Heart left ventricle (tissue), 16 donors: ENCODE results near the gene ADGRD1. TPM values are rescaled to one million over a fixed set of nuclear protein-coding genes. Genes with fewer than 3 reads are reported as not detected.

Experiments
- ATAC-seq, 4 donors: fragments of 200-7000 bp; cut with Tn5 transposase; one replicate each; pipeline ENCODE4 v1.9.1; 2020 to 2022; ENCODE audit warnings: moderate library complexity in 4 of 4, mild to moderate bottlenecking in 3 of 4, moderate number of reproducible peaks in 1 of 4
- DNase-seq, 5 donors: peaks; one replicate each; pipeline ENCODE4 v3.0.0-alpha.2; 2020
- H3K27ac ChIP-seq, 12 donors: fragments of 200-600 bp; sonication (generic) in 4 of 12; one replicate each; pipeline versions ENCODE4 v1.5.0 to v1.8.0; 2016 to 2022; ENCODE audit warnings: mild to moderate bottlenecking in 2 of 12
- H3K27me3 ChIP-seq, 9 donors: fragments of 200-600 bp; sonication (generic) in 2 of 9; one replicate each; pipeline versions ENCODE4 v1.5.1 to v1.8.0; 2016 to 2022; ENCODE audit warnings: mild to moderate bottlenecking in 3 of 9
- H3K36me3 ChIP-seq, 9 donors: fragments of 200-600 bp; sonication (generic) in 2 of 9; one replicate each; pipeline versions ENCODE4 v1.5.0 to v1.8.0; 2018 to 2022; ENCODE audit warnings: mild to moderate bottlenecking in 2 of 9
- H3K4me1 ChIP-seq, 12 donors: fragments of 200-600 bp; sonication (generic) in 4 of 12; one replicate each; pipeline versions ENCODE4 v1.5.0 to v1.8.0; 2016 to 2022; ENCODE audit warnings: mild to moderate bottlenecking in 3 of 12
- H3K4me3 ChIP-seq, 12 donors: fragments of 200-600 bp; sonication (generic) in 4 of 12; one replicate each; pipeline versions ENCODE4 v1.5.0 to v1.8.0; 2017 to 2022; ENCODE audit warnings: mild to moderate bottlenecking in 9 of 12, moderate library complexity in 4 of 12
- H3K9me3 ChIP-seq, 12 donors: fragments of 200-600 bp; sonication (generic) in 4 of 12; one replicate each; pipeline versions ENCODE4 v1.5.0 to v1.8.0; 2016 to 2022; ENCODE audit warnings: mild to moderate bottlenecking in 1 of 12
- POLR2A ChIP-seq, 2 donors: fragments of 450-650 bp; IDR thresholded peaks; one replicate each; pipeline ENCODE4 v1.6.1; 2017; ENCODE audit warnings: antibody characterized with exemption in 2 of 2, mild to moderate bottlenecking in 2 of 2, moderate library complexity in 2 of 2
- WGBS, 4 donors: extraction: QIAGEN DNeasy Blood & Tissue Kit in 2 of 4; methylation state at CpG; one replicate each; pipeline versions ENCODE4 v1.1.5 to v1.1.7; 2013 to 2018; 5-methylcytosine and 5-hydroxymethylcytosine counted together
- intact Hi-C, 10 donors: fragments of 100-400 bp; cut with DNase I; formaldehyde crosslinking; loops; one replicate each; pipeline versions ENCODE4 v1.11.1 to v1.14.2; 2022
- polyA plus RNA-seq, 2 donors: library from polyadenylated mRNA; stranded (reverse); fragments of 200-250 nt; gene quantifications; one replicate each; pipeline ENCODE4 v1.2.3, GENCODE V29; 2013
- total RNA-seq, 9 donors: library from RNA; depleted of rRNA in 2 of 9; stranded (reverse); fragments of >200 nt in 2 of 9; fragmentation: NEBNext Ultra II Directional in 3 of 9; extraction: Animal tissue kit (Norgen Biotek cat#: 25700) in 3 of 9; gene quantifications; one replicate each; pipeline versions ENCODE4 v1.1.0 to v1.2.4, GENCODE V29; 2016 to 2023
- TF ChIP-seq, protein P1 (sequence below), 12 donors: fragments of 200-600 bp; sonication (generic) in 4 of 12; IDR thresholded peaks; one replicate each; pipeline versions ENCODE4 v1.5.0 to v1.8.0; 2018 to 2022; ENCODE audit warnings: antibody characterized with exemption in 12 of 12, mild to moderate bottlenecking in 5 of 12
- donor health status: ischemic (EF 13 %, LVEDD 7.1; RV severe dilation, severe dysfunction).
- donor health status: healthy with polysubstance abuse.
- donor health status: DM: no; HTN: yes; CAD: no.
- donor health status: DM: no; HTN: no; CAD: no.
- donor health status: ischemic (EF 25% LVEDD 6.9; RV normal size, moderate dysfunction).
- donor health status: ischemic (EF 25% LVEDD 5.7; RV mildly dilated, moderate dysfunction).
- donor health status: healthy.
- donor health status: DM: yes; HTN: yes; CAD: no.
- donor health status: ischemic (EF 35%, LVEDD 5.7; RV mildly dilated, moderate dysfunction).
- donor health status: nonischemic (EF 11% LVEDD 7.7; RV severe dilation, severe dysfunction).
- donor health status: DM: yes; HTN: yes; CAD: no.
- donor health status: PGD.
- donor health status: ischemic (EF 29% LVEDD 5.4; RV normal size, mild dysfunction).
- donor health status: nonischemic (EF 23%, LVEDD 6.1; RV moderate dilation, normal function).

The ADGRD1 gene
- total and polyA plus RNA-seq, 11 donors: 22.7 to 109 (median 66.3) TPM

DNA sequence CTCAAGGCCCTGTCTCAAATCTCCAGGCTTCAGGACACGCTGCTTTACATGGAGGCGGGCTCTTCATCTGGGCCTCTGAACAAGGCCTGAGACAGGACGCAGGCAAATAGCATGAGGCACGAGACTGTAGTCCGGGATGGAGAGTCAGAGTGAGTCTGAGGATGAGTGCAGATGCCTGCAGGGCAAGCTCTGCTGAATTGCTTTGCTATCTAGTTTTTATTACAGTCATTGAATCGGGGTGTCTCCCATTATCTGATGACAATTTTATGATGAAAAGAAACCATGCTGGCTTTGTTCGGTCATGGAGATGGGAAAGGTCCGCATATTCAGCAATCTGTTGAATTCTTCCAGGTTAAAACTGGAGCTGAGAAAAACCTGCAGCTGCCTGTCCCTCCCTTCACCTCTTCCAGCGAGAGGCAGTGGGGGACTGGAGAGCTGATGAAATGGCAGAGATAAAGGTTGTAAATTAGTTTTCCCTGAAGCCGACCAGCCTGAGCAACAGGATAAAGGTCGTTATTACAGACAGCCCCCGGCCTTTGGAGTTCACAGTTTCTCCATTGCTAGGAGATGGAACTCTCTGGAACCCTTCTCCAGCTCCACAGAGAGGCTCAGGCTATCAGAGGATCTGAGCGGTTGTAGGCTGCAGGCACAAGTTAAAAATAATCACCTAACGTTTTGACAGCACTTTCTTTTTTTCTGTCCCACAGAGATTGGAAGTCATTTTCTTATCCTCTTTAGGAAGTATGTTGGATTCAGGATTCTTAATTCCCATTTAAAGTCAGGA is 1.3 kb upstream of the ADGRD1 start:
- no peak for ATAC-seq
- Histone ChIP-seq H3K27me3 (no peaks in the 10 kb centered on the region), H3K9me3 (no peaks in the 10 kb centered on the region), H3K4me3 (no peak overlapping the region), H3K4me1 (peaks cover 0 to 30% (median 15%) of the 10 kb centered on the region in 12 donors), H3K36me3 (peaks cover 0 to 8% (median 0%) of the 10 kb centered on the region in 9 donors), H3K27ac (peak overlapping the region in 10 of 12 donors; percentile 5 to 89 (median 76))
- TF ChIP-seq POLR2A (IDR thresholded peaks at IDR 0.05): no peak
- TF ChIP-seq, protein P1, sequence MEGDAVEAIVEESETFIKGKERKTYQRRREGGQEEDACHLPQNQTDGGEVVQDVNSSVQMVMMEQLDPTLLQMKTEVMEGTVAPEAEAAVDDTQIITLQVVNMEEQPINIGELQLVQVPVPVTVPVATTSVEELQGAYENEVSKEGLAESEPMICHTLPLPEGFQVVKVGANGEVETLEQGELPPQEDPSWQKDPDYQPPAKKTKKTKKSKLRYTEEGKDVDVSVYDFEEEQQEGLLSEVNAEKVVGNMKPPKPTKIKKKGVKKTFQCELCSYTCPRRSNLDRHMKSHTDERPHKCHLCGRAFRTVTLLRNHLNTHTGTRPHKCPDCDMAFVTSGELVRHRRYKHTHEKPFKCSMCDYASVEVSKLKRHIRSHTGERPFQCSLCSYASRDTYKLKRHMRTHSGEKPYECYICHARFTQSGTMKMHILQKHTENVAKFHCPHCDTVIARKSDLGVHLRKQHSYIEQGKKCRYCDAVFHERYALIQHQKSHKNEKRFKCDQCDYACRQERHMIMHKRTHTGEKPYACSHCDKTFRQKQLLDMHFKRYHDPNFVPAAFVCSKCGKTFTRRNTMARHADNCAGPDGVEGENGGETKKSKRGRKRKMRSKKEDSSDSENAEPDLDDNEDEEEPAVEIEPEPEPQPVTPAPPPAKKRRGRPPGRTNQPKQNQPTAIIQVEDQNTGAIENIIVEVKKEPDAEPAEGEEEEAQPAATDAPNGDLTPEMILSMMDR (IDR thresholded peaks at IDR 0.05): no peak
- 49 to 59% (median 53%) methylated on average over 14 of the region's 14 CpGs for WGBS, 4 donors
- intact Hi-C loops: loop anchor here in 1 of 10 donors (5.0 kb wide), 1 partner anchor 50 kb away; no protein-coding TSS in a partner anchor
- DNase-seq: no peak

- no peak for DNase-seq
- WGBS, 4 donors: 43 to 80% (median 50%) methylated on average over 9 of the region's 9 CpGs
- Histone ChIP-seq H3K36me3 (peaks cover 0 to 20% (median 0%) of the 10 kb centered on the region in 9 donors), H3K27me3 (no peaks in the 10 kb centered on the region), H3K27ac (peak overlapping the region; percentile 66 to 89 (median 77)), H3K4me3 (peak overlapping the region; percentile 39 to 81 (median 64)), H3K9me3 (no peaks in the 10 kb centered on the region), H3K4me1 (peaks cover 0 to 44% (median 18%) of the 10 kb centered on the region in 12 donors)
- TF ChIP-seq POLR2A (IDR thresholded peaks at IDR 0.05): no peak
- TF ChIP-seq, protein P1 (IDR thresholded peaks at IDR 0.05): no peak
- intact Hi-C loops: loop anchor here in 1 of 10 donors (5.0 kb wide), 1 partner anchor 48 kb away; no protein-coding TSS in a partner anchor
- ATAC-seq: peak in 3 of 4 donors; percentile 19 to 34 (median 28)
Observed at GRCh38 chr12:130954544-130954831, 781 bp downstream of the ADGRD1 start.

DNA sequence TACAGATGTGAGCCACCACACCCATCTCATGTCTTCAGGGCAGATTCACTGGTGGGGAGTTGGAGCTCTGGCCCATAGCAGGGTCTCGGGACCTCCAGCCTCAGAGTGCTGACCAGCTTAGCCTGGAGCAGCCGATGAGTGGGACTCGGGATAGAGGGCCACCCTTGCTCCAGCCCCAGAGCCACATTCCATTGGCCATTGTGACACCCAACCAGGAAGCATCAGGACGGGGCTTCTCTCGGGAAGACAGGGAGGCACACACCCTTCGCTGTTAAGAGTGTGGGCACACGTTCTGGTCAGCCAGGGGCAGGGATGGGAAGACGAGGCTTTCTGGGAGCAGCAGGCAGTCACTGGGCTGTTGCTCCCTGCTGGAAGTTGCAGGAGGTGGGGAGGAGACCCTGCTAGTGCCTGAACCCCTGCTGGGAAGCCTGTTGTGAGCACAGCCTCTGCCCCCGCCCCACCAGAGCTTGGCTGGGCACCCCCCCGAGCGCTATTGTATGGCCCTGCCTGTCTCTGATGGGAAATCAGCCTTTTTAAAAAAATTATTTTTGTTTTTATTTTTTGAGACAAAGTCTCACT is 1.6 kb downstream of the ADGRD1 start:
- ATAC-seq: peak; percentile 48 to 55 (median 54)
- TF ChIP-seq POLR2A (IDR thresholded peaks at IDR 0.05): peak in 1 of 2 donors; percentile 10
- TF ChIP-seq, protein P1 (IDR thresholded peaks at IDR 0.05): no peak
- Histone ChIP-seq H3K27me3 (no peaks in the 10 kb centered on the region), H3K4me3 (peak overlapping the region; percentile 39 to 81 (median 64)), H3K4me1 (peaks cover 0 to 53% (median 18%) of the 10 kb centered on the region in 12 donors), H3K9me3 (no peaks in the 10 kb centered on the region), H3K36me3 (peaks cover 0 to 20% (median 0%) of the 10 kb centered on the region in 9 donors), H3K27ac (peak overlapping the region in 8 of 12 donors; percentile 27 to 89 (median 81))
- WGBS, 4 donors: 43 to 48% (median 46%) methylated on average over 9 to 11 of the region's 11 CpGs
- intact Hi-C loops: loop anchor here in 1 of 10 donors (5.0 kb wide), 1 partner anchor 47 kb away; no protein-coding TSS in a partner anchor
- peak in 3 of 5 donors; percentile 37 to 67 (median 66) for DNase-seq

DNA sequence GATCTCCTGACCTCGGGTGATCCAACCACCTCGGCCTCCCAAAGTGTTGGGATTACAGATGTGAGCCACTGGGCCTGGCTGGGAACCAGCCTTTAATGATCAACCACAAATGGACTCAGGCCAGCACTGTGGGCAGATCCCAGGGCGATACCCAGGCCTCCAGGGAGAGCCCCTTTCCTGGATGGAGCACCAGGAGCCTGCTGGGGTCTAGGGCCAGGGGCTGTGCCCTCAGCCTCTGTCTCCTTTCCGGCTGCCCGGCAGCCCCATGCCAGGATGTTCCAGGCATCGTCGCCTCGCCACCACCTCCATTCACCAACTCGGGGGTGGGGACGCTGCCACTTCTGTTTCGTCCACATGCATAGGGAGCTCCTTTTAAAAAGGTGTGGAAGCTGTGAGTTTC is 2.3 kb downstream of the ADGRD1 start:
- intact Hi-C loops: loop anchor here in 1 of 10 donors (5.0 kb wide), 1 partner anchor 46 kb away; no protein-coding TSS in a partner anchor
- ATAC-seq: no peak

More for the DNA sequence above, 2.3 kb downstream of the ADGRD1 start:
- TF ChIP-seq, protein P1 (IDR thresholded peaks at IDR 0.05): no peak
- no peak for TF ChIP-seq POLR2A (IDR thresholded peaks at IDR 0.05)
- peaks cover 0 to 60% (median 18%) of the 10 kb centered on the region in 12 donors for H3K4me1 ChIP-seq
- H3K27ac ChIP-seq: peak overlapping the region in 8 of 12 donors; percentile 27 to 89 (median 81)
- DNase-seq: no peak
- no peaks in the 10 kb centered on the region for H3K9me3 ChIP-seq
- no peaks in the 10 kb centered on the region for H3K27me3 ChIP-seq
- peaks cover 0 to 20% (median 0%) of the 10 kb centered on the region in 9 donors for H3K36me3 ChIP-seq
- 79 to 88% (median 81%) methylated on average over 10 to 11 of the region's 11 CpGs for whole genome bisulfite sequencing, 4 donors
- H3K4me3 ChIP-seq: peak overlapping the region; percentile 39 to 81 (median 64)
